GM21723 (cell line): ENCODE measurements around the gene SCG3.

Experiments used
- ATAC-seq: cut with Tn5 transposase; IDR thresholded peaks from one replicate; pipeline ENCODE4 v1.9.1; 2021; ENCODE audit warnings: mild to moderate bottlenecking, moderate library complexity; ENCODE audit not compliant: unreplicated experiment

The SCG3 gene

DNA sequence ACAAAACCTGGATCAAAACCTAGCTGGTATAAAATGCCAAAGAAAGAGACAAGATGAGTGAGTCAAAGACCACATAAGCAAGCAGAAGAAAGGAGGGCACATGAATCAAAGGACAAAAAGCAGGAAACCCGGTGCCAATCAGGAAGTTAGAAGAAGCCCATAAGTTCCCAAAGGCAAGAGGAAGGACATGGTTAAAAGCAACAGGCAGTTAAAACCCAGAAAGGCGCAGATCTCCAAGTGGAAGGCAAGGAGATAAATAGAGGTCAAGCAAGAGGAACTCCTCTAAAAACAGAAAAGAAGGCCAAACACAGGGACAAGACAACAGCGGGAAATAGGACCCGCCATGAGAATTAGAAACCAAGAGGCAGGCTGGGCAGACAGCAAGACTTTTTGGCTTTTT, 74.5 kb downstream of the SCG3 start:
- ATAC-seq: no peak

DNA sequence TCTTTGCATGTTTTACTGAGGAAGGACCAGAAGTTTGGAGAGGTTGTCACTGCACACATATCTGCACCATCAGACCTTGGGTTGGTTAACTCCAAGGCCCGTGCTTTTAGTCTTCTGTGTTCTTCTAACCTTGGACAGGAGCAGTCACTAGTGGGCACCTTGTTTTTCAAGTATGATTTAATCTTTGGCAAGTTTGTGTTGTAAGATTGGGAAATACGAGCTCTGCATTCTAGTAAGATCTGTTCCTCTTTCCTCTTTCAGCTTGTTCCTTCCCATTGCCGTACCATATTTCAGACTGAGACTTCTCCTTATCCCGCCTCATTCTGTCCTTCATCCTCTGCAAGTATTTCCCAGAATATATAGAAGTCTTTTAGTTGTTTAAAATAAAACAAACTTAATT, 75.2 kb downstream of the SCG3 start:
- ATAC-seq: no peak

DNA sequence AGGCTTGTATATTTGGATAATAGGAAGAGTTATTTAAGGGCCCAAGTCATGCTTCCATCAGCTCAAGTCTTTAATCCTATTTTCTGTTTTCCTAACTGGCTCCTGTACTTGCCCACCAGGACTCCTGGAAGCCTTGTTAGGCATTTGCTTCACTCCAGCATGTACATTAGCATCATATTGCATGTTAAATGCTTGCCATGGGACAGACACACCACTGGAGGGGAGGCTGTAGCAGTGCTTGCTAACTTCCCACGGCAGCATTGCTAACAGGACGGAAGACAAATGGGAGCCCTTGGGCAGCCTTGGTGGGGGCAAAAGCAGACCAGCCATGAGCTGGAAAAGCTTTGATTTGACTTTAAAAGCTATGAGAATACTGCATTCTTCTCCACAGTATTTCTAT, 76.1 kb downstream of the SCG3 start:
- ATAC-seq: no peak

DNA sequence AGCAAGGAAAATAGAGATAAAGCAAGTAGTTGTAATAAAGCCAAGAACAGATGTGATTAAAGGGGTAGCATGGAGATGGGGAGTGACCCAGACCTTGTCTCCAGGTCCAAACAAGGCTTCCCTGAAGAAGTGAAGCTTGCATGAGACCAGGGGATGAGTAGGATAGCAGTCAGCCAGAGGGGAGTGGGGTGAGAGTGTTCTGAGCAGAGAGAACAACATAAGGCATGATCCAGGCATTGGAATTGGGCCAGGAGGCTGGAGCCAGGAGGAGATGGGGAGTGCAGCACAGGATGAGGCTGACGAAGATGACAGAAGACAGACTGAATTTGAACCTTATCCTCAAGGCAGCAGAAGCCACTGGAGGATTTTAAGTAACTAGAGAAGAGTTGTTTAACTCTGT, 77.3 kb downstream of the SCG3 start:
- ATAC-seq: no peak

DNA sequence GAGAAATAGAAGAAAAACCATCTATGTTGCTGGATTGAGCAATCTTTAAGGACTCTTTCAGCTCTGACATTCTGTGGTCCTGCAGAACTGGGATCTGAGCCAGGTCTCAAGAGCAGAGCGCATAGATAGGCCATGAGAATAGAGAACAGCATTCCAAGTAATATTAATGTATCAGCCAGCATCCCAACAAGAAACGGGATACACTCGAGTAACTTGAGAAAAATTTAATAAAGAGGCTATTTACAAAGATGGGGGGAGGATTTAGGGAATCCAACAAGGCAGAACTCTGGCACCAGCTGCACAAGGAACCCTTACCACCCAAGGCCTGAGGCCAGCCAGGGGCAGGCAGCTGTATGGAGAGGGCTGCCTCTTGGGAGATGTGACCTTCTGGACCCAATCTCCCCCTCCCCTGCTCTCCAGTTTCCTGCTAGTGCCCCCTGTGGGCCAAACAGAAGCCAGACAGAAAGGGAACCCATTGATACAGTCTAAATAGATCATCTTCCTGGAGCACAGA, 78.3 kb downstream of the SCG3 start:
- no peak for ATAC-seq

DNA sequence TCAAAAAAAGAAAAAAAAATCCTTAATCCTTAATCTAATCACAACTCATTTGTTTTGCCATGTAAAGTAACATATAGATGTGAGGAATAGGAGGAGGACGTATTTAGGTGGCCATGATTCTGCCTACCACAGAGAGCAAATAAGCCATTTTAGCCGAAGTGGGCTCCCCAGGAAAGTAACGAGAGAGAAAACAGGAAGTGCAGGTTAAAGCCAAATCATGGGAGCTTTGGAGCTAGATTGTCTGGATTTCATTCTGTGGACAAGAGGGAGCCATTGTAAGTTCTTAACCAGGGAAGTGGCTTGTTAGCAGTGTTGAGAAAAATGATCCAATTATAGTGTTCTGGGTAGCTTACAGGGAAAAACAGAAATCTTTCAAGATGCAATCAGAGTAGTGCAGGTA, 79.5 kb downstream of the SCG3 start:
- no peak for ATAC-seq

DNA sequence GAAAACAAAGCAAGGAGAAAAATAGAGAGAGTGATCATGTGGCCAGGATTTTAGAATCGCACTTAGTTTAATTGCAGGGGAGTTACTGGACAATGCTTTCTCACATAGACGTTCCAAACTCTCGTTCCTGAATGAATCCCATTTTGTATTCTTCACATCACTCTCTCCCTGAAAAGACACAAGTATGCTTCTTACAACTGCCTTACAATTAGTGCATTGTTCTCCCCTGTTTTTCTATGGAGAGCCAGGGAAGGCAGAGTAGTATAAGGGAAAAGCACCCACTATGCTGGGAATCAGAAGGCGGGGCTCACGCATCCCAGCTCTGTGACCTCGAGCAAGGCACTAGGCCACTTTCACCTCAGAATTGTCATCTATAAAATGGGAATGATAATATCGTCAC, 84.4 kb downstream of the SCG3 start:
- ATAC-seq: no peak

DNA sequence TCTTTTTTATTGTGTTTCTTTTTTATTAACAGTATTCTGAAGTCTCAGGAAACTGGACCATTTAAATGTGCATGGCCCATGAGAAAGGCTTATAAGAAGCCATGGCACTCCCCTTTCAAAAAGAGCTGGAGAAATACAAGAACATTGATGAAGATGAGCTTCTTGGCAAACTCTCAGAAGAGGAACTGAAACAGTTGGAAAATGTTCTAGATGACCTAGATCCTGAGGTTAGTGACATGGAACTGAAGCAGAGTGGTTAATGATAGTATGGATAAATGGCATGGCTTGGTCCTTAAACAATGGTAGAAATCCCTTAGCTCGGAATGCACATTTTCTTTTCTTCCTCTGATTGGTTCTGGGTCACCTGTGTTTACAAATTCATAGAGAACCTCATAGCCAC, 85.0 kb downstream of the SCG3 start:
- no peak for ATAC-seq

DNA sequence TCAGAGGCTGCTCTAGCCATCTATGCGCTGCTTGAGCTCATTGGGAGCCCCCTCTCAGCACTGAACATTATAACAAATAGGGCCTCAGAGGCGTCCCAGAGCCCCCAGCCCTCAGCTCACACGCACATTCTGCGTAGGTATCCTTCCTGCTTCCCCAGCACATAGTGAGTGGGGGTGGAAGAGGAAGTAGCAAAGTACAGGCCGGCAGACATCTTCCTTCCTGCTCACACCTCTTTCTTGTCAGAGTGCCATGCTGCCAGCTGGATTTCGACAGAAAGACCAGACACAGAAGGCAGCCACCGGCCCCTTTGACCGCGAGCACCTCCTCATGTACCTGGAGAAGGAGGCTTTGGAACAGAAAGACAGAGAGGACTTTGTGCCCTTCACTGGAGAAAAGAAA, 86.7 kb downstream of the SCG3 start:
- ATAC-seq: no peak
